Measurements from ENCODE around the gene RNU6-9.

The RNU6-9 gene

GRCh38 chr19:941292-942132 lies 48.2 kb downstream of the RNU6-9 start:
- in situ Hi-C loops (cut with MboI; ENCODE audit: low sequenced_read_pairs, unreplicated experiment), result no loop called here
- TF ChIP-seq, protein P1, sequence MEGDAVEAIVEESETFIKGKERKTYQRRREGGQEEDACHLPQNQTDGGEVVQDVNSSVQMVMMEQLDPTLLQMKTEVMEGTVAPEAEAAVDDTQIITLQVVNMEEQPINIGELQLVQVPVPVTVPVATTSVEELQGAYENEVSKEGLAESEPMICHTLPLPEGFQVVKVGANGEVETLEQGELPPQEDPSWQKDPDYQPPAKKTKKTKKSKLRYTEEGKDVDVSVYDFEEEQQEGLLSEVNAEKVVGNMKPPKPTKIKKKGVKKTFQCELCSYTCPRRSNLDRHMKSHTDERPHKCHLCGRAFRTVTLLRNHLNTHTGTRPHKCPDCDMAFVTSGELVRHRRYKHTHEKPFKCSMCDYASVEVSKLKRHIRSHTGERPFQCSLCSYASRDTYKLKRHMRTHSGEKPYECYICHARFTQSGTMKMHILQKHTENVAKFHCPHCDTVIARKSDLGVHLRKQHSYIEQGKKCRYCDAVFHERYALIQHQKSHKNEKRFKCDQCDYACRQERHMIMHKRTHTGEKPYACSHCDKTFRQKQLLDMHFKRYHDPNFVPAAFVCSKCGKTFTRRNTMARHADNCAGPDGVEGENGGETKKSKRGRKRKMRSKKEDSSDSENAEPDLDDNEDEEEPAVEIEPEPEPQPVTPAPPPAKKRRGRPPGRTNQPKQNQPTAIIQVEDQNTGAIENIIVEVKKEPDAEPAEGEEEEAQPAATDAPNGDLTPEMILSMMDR (IDR thresholded peaks at IDR 0.05; ENCODE audit: borderline replicate concordance, control extremely low read depth, extremely low read depth, insufficient read depth, missing control alignments), result no peak

DNA sequence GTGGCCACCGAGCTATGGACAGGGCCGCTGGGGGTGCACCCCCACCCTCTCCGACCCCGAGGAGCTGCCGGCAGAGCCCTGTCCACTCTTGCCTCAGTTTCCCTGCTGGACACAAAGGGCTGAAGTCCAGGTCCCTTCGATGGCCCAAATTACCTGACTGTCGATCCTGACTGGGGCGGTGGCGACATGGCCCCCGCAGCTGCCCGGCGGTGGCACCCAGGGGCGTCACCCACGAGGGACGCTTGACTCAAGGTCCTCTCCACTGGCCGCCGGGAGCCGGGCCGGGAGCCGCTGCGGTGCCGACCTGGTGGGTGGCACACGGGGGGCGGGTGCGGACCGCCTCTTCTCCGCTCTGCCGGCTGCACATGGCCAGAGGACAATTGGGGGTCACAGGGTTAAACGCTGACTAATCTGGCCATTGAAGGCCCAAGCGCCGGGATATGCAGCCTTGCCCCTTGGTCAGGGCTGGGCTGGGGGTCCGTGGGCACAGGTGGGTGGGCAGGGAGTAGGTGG lies 48.9 kb downstream of the RNU6-9 start:
- in situ Hi-C loops (cut with MboI; ENCODE audit: low sequenced_read_pairs, unreplicated experiment), result no loop called here
- DNase-seq (ENCODE audit: low spot score), result no peak
- TF ChIP-seq, protein P1 (IDR thresholded peaks at IDR 0.05; ENCODE audit: borderline replicate concordance, control extremely low read depth, extremely low read depth, insufficient read depth, missing control alignments), result no peak

More at GRCh38 chr19:941292-942132, 48.2 kb downstream of the RNU6-9 start:
- DNase-seq (ENCODE audit: low spot score), result no peak

Measured in GM13976 (cell line).